GM13977 (cell line): ENCODE measurements around the gene ARHGEF3.

ENCODE experiments used
- DNase-seq: peaks from one replicate; pipeline ENCODE4 v3.0.0; 2012; ENCODE audit warnings: low spot score
- CTCF ChIP-seq: IDR thresholded peaks from 2 replicates; pipeline ENCODE4 v1.5.1; 2012; ENCODE audit warnings: mild to moderate bottlenecking, control low read depth; ENCODE audit not compliant: insufficient read depth; ENCODE audit errors: extremely low read depth, missing control alignments
- in situ Hi-C: fragments of 300-500 bp; cut with MboI; formaldehyde crosslinking; loops from one replicate; pipeline ENCODE4 v1.12.0; 2022; ENCODE audit warnings: low sequenced_read_pairs, low pct_unique_long_range_greater_than_20kb, mixed read lengths, inconsistent platforms; ENCODE audit not compliant: unreplicated experiment

ARHGEF3 gene

DNA sequence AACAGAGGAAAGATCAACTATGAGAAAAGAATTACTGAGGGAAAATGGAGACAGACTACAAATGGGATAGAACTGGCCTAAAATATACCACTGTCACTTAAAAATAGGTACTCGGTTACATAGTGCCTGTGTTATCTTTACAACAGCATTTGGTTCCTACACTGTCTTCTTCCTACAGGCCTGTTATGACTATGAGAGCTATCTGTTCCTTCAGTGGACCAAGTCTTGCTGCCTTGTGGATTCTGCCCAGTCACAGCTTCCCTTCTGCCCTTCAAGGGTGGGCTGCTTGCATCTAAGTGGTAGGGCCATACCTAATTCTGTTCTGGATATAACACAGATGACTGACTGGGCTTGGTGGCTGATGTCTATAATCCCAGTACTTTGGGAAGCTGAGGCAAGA, 13.8 kb upstream of the ARHGEF3 start:
- no peak for TF ChIP-seq CTCF
- in situ Hi-C loops = no loop called here

GRCh38 chr3:56813653-56813960, 11.9 kb upstream of the ARHGEF3 start:
- in situ Hi-C loops = no loop called here
- DNase-seq = no peak
- TF ChIP-seq CTCF = no peak

More for the DNA sequence above, 13.8 kb upstream of the ARHGEF3 start:
- no peak for DNase-seq

- DNase-seq = no peak
- in situ Hi-C loops = no loop called here
- TF ChIP-seq CTCF = no peak
Observed at GRCh38 chr3:56812754-56813652, 11.3 kb upstream of the ARHGEF3 start.

DNA sequence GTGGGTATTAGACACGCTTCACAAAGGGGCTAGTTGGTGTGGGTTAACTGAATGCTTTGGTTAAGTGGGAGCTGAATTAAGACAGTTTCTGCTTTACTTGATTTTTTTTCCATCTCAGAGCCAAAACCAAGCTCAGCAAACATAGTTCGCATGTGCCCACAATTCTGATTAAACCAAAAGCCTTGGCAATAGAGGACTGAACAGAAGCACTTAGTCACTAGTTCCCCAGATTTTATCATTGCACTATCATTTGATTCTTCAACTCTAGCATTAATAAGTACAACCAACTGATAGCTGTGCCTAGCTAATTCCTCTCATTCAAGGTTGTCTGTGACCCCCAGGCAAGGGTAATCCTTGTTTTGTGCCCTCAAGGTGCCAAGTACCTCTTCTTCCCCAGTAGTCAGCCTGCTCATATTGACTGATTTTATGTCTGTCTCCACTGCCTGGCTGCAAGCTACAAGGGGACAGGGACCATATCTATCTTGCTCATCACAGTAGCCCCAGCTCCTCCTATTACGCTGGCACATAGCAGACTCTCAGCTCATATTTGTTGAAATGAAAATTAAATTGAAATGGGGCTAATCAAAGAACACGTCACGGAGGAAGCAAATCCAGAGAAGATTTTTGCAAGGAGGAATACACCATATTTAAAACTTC, 9.9 kb upstream of the ARHGEF3 start:
- DNase-seq = no peak
- TF ChIP-seq CTCF = no peak
- in situ Hi-C loops = no loop called here

DNA sequence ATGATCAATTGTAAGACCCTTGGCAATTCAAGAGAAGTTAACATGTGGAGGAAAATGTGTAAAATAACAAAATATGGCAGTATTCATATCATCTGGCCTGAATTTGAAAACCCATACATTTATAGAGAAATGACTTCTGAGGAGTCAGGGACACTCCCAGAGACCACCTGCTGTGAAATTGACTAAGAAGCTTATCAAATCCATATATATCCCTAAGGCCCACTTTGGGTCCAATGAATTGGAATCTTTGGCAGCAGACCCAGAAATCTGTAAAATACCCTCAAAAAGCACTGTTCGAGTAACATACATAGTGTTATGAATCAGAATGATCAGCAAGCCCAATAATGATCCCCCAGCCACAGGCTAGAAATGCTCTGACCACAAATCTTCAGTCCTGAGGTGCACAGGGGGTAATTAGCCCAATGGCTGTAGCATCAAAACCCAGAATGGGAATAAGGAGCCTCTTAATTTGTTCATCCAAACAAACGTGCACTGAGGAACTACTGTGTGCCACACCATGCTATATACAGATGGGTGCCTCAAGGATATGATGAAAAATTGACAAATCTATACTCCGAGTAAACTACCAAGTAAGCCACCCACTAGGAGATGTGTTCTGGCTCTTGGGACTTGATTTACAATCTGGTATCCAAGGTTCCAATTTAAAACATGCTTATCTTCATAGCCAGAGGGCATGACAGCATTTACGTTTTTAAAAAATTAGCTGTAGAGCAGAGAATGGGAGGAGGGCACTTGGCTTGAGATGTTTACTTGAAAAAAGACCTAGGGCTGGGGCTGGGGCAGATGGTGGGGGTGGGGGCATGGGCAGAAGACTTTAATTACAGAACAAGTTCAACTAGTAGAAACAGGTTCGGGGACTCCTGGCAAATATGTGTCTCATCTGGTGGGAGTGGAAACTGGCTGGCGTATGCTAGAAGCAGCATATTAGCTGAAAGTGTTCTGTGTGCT, 9.1 kb upstream of the ARHGEF3 start:
- in situ Hi-C loops = no loop called here
- DNase-seq = no peak
- TF ChIP-seq CTCF = no peak

- in situ Hi-C loops = no loop called here
- no peak for TF ChIP-seq CTCF
- no peak for DNase-seq
Observed at GRCh38 chr3:56806407-56806806, 4.7 kb upstream of the ARHGEF3 start.
